Mesodermal cell (in vitro differentiated cells): ENCODE data around the gene TSC22D1.
A peak's percentile ranks its signal among the peaks of the same experiment; 100 is the strongest.
"Not testable (repeated sequence)": the region's sequence is repeated elsewhere in the genome, so short reads cannot be mapped to it uniquely, and the experiment has no call there.

Source experiments
- H3K27ac ChIP-seq: 2 replicates; pipeline ENCODE4 v1.7.0; 2013; ENCODE audit warnings: mild to moderate bottlenecking, low read depth, low read length, moderate library complexity; ENCODE audit not compliant: severe bottlenecking
- H3K36me3 ChIP-seq: 2 replicates; pipeline ENCODE4 v1.7.1; 2013; ENCODE audit warnings: mild to moderate bottlenecking, low read length, moderate library complexity; ENCODE audit not compliant: control insufficient read depth, insufficient read depth
- H3K4me1 ChIP-seq: one replicate; pipeline ENCODE4 v1.7.1; 2013; ENCODE audit warnings: mild to moderate bottlenecking, low read length; ENCODE audit not compliant: insufficient read depth, control insufficient read depth, poor library complexity, severe bottlenecking
- H3K4me3 ChIP-seq: 2 replicates; pipeline ENCODE4 v1.7.0; 2013; ENCODE audit warnings: low read length, control low read depth, mild to moderate bottlenecking; ENCODE audit not compliant: insufficient read depth, poor library complexity, severe bottlenecking; ENCODE audit errors: extremely low read depth
- H3K9me3 ChIP-seq: 2 replicates; pipeline ENCODE4 v1.7.1; 2013; ENCODE audit warnings: mild to moderate bottlenecking, low read length, moderate library complexity; ENCODE audit not compliant: control insufficient read depth
- WGBS, 2 experiments: methylation state at CpG; one replicate each; pipeline ENCODE4 v1.1.5; 2013; ENCODE audit warnings: missing lambda C conversion rate in 2 of 2; ENCODE audit not compliant: insufficient coverage in 2 of 2; 5-methylcytosine and 5-hydroxymethylcytosine counted together

TSC22D1 gene

GRCh38 chr13:44593861-44594592 is 17.9 kb upstream of the TSC22D1 start:
- H3K4me3 ChIP-seq, H3K36me3 ChIP-seq, H3K4me1 ChIP-seq, H3K9me3 ChIP-seq, H3K27ac ChIP-seq: not testable (repeated sequence)
- 91 to 92% methylated on average over 18 to 20 of the region's 20 CpGs for WGBS, 2 experiments

GRCh38 chr13:44592216-44592847 is 16.2 kb upstream of the TSC22D1 start:
- no peaks in the 10 kb centered on the region for H3K9me3 ChIP-seq
- no peak overlapping the region for H3K4me3 ChIP-seq
- no peaks in the 10 kb centered on the region for H3K36me3 ChIP-seq
- no peak overlapping the region for H3K27ac ChIP-seq
- H3K4me1 ChIP-seq, result no peaks in the 10 kb centered on the region
- WGBS, 2 experiments, result 90 to 97% methylated on average over 4 to 5 of the region's 6 CpGs

- Histone ChIP-seq H3K36me3 (no peaks in the 10 kb centered on the region), H3K4me1 (no peaks in the 10 kb centered on the region), H3K27ac (no peak overlapping the region), H3K4me3 (no peak overlapping the region), H3K9me3 (no peaks in the 10 kb centered on the region)
- 92 to 93% methylated on average over 11 to 15 of the region's 15 CpGs for WGBS, 2 experiments
These were observed 15.2 kb upstream of the TSC22D1 start for GRCh38 chr13:44591316-44591715.

- Histone ChIP-seq H3K27ac (no peak overlapping the region), H3K4me1 (peaks cover 5% of the 10 kb centered on the region), H3K4me3 (no peak overlapping the region), H3K36me3 (no peaks in the 10 kb centered on the region), H3K9me3 (no peaks in the 10 kb centered on the region)
- WGBS, 2 experiments, result 80 to 87% methylated on average over 1 to 2 of the region's 3 CpGs
These were observed 7.0 kb upstream of the TSC22D1 start for GRCh38 chr13:44583137-44583536.

GRCh38 chr13:44578067-44578400 is 1.9 kb upstream of the TSC22D1 start:
- Histone ChIP-seq H3K27ac (peak overlapping the region; percentile 97), H3K36me3 (peaks cover 17% of the 10 kb centered on the region), H3K4me1 (peaks cover 15% of the 10 kb centered on the region), H3K9me3 (no peaks in the 10 kb centered on the region), H3K4me3 (peak overlapping the region; percentile 83)
- WGBS, 2 experiments, result 1% methylated on average over 10 to 15 of the region's 15 CpGs

GRCh38 chr13:44577236-44578066 is 1.3 kb upstream of the TSC22D1 start:
- Histone ChIP-seq H3K4me3 (peak overlapping the region; percentile 83), H3K9me3 (no peaks in the 10 kb centered on the region), H3K4me1 (peaks cover 18% of the 10 kb centered on the region), H3K27ac (peak overlapping the region; percentile 97), H3K36me3 (peaks cover 17% of the 10 kb centered on the region)
- 1 to 2% methylated on average over 57 to 62 of the region's 94 CpGs for WGBS, 2 experiments

- peak overlapping the region; percentile 97 for H3K27ac ChIP-seq
- H3K36me3 ChIP-seq, result peaks cover 17% of the 10 kb centered on the region
- H3K4me3 ChIP-seq, result peak overlapping the region; percentile 83
- WGBS, 2 experiments, result 0 to 1% methylated on average over 40 to 55 of the region's 111 CpGs
- H3K9me3 ChIP-seq, result no peaks in the 10 kb centered on the region
- H3K4me1 ChIP-seq, result peaks cover 24% of the 10 kb centered on the region
These were observed 463 bp upstream of the TSC22D1 start for GRCh38 chr13:44576351-44577235.

- Histone ChIP-seq H3K9me3 (no peaks in the 10 kb centered on the region), H3K4me3 (peak overlapping the region; percentile 83), H3K4me1 (peaks cover 24% of the 10 kb centered on the region), H3K36me3 (peaks cover 17% of the 10 kb centered on the region), H3K27ac (no peak overlapping the region)
- 86 to 100% methylated on average over 1 of the region's 1 CpG for WGBS, 2 experiments
These were observed 1.1 kb downstream of the TSC22D1 start for GRCh38 chr13:44575035-44575434.

GRCh38 chr13:44574466-44574855 is 1.7 kb downstream of the TSC22D1 start:
- Histone ChIP-seq H3K4me3 (no peak overlapping the region), H3K27ac (no peak overlapping the region), H3K4me1 (peaks cover 24% of the 10 kb centered on the region), H3K9me3 (no peaks in the 10 kb centered on the region), H3K36me3 (peaks cover 17% of the 10 kb centered on the region)
- 61 to 73% methylated on average over 1 of the region's 1 CpG for WGBS, 2 experiments

- Histone ChIP-seq H3K36me3 (peaks cover 17% of the 10 kb centered on the region), H3K4me1 (peaks cover 24% of the 10 kb centered on the region), H3K4me3 (no peak overlapping the region), H3K27ac (no peak overlapping the region), H3K9me3 (no peaks in the 10 kb centered on the region)
- WGBS, 2 experiments, result 90 to 100% methylated on average over 1 to 3 of the region's 4 CpGs
These were observed 2.2 kb downstream of the TSC22D1 start for GRCh38 chr13:44573790-44574465.
